Measurements from ENCODE around the gene DCAF5.

- no peak for TF ChIP-seq CTCF (conservative IDR thresholded peaks at IDR 0.05; ENCODE audit: low read length)
- TF ChIP-seq EZH2phosphoT487 (IDR thresholded peaks at IDR 0.05; ENCODE audit: borderline replicate concordance), result no peak
Observed at GRCh38 chr14:69006346-69006745, 146.6 kb downstream of the DCAF5 start.
